ENCODE data around the gene KAZN.

KAZN gene

GRCh38 chr1:14769486-14770274 lies 171.2 kb downstream of the KAZN start:
- DNase-seq (ENCODE audit: low read depth), result no peak

- DNase-seq (ENCODE audit: low read depth), result no peak
These were observed 175.0 kb downstream of the KAZN start for GRCh38 chr1:14773396-14774025.

GRCh38 chr1:14774225-14774624 lies 175.7 kb downstream of the KAZN start:
- DNase-seq (ENCODE audit: low read depth), result no peak

GRCh38 chr1:14774988-14775387 lies 176.5 kb downstream of the KAZN start:
- no peak for DNase-seq (ENCODE audit: low read depth)

GRCh38 chr1:14775434-14775833 lies 176.9 kb downstream of the KAZN start:
- DNase-seq (ENCODE audit: low read depth), result no peak

- DNase-seq (ENCODE audit: low read depth), result no peak
These were observed 179.3 kb downstream of the KAZN start for GRCh38 chr1:14777516-14778506.

- no peak for DNase-seq (ENCODE audit: low read depth)
These were observed 180.0 kb downstream of the KAZN start for GRCh38 chr1:14778541-14778897.

GRCh38 chr1:14778898-14779865 lies 180.7 kb downstream of the KAZN start:
- peak; percentile 37 for DNase-seq (ENCODE audit: low read depth)

GRCh38 chr1:14780271-14780670 lies 181.8 kb downstream of the KAZN start:
- DNase-seq (ENCODE audit: low read depth), result peak; percentile 30

GRCh38 chr1:14781811-14782210 lies 183.3 kb downstream of the KAZN start:
- no peak for DNase-seq (ENCODE audit: low read depth)

GRCh38 chr1:14782741-14783591 lies 184.5 kb downstream of the KAZN start:
- peak; percentile 24 for DNase-seq (ENCODE audit: low read depth)

- no peak for DNase-seq (ENCODE audit: low read depth)
These were observed 185.1 kb downstream of the KAZN start for GRCh38 chr1:14783592-14783886.

- no peak for DNase-seq (ENCODE audit: low read depth)
These were observed 186.6 kb downstream of the KAZN start for GRCh38 chr1:14784790-14785773.

GRCh38 chr1:14786109-14786675 lies 187.7 kb downstream of the KAZN start:
- DNase-seq (ENCODE audit: low read depth), result no peak

- no peak for DNase-seq (ENCODE audit: low read depth)
These were observed 188.2 kb downstream of the KAZN start for GRCh38 chr1:14786681-14787080.

- no peak for DNase-seq (ENCODE audit: low read depth)
These were observed 189.1 kb downstream of the KAZN start for GRCh38 chr1:14787604-14788003.

GRCh38 chr1:14788080-14788479 lies 189.6 kb downstream of the KAZN start:
- no peak for DNase-seq (ENCODE audit: low read depth)

GRCh38 chr1:14790982-14791381 lies 192.5 kb downstream of the KAZN start:
- no peak for DNase-seq (ENCODE audit: low read depth)

- no peak for DNase-seq (ENCODE audit: low read depth)
These were observed 193.2 kb downstream of the KAZN start for GRCh38 chr1:14791654-14792053.
